Measurements from ENCODE around the gene ABCA4.

ABCA4 gene

GRCh38 chr1:94024104-94024792, 96.7 kb downstream of the ABCA4 start:
- no peak for DNase-seq

- DNase-seq = no peak
Measured at GRCh38 chr1:94022471-94023189, 98.3 kb downstream of the ABCA4 start.

GRCh38 chr1:94020764-94021579, 100.0 kb downstream of the ABCA4 start:
- no peak for DNase-seq

GRCh38 chr1:94019327-94019726, 101.6 kb downstream of the ABCA4 start:
- no peak for DNase-seq

GRCh38 chr1:94017155-94017829, 103.7 kb downstream of the ABCA4 start:
- DNase-seq = no peak

- no peak for DNase-seq
Measured at GRCh38 chr1:94015489-94015817, 105.5 kb downstream of the ABCA4 start.

GRCh38 chr1:94014635-94015488, 106.1 kb downstream of the ABCA4 start:
- no peak for DNase-seq

GRCh38 chr1:94014087-94014486, 106.9 kb downstream of the ABCA4 start:
- no peak for DNase-seq

- no peak for DNase-seq
Measured at GRCh38 chr1:94013367-94013878, 107.5 kb downstream of the ABCA4 start.

GRCh38 chr1:94012708-94013366, 108.1 kb downstream of the ABCA4 start:
- peak; percentile 7 for DNase-seq

- DNase-seq = no peak
Measured at GRCh38 chr1:94011709-94012595, 109.0 kb downstream of the ABCA4 start.

- no peak for DNase-seq
Measured at GRCh38 chr1:94011129-94011528, 109.8 kb downstream of the ABCA4 start.

GRCh38 chr1:94009304-94009703, 111.6 kb downstream of the ABCA4 start:
- DNase-seq = no peak

GRCh38 chr1:94006604-94007003, 114.3 kb downstream of the ABCA4 start:
- DNase-seq = no peak

GRCh38 chr1:94004924-94005323, 116.0 kb downstream of the ABCA4 start:
- no peak for DNase-seq

GRCh38 chr1:94002046-94002787, 118.7 kb downstream of the ABCA4 start:
- no peak for DNase-seq

GRCh38 chr1:94001397-94002045, 119.4 kb downstream of the ABCA4 start:
- DNase-seq = no peak

- peak; percentile 54 for DNase-seq
Measured at GRCh38 chr1:94000510-94001282, 120.3 kb downstream of the ABCA4 start.
